AG04449 (cell line): ENCODE data around the gene ARL8A.
"Not testable (repeated sequence)": the region's sequence is repeated elsewhere in the genome, so short reads cannot be mapped to it uniquely, and the experiment has no call there.

Source experiments
- CTCF ChIA-PET: fragments of 350-600 bp; formaldehyde crosslinking; extraction: SDS; loops from one replicate; lab custom pipeline; 2021; ENCODE audit warnings: antibody characterized with exemption; lab: Yijun Ruan, JAX
- POLR2A ChIA-PET: fragments of 400-600, 350-600 bp; formaldehyde crosslinking; extraction: SDS; loops from one replicate; lab custom pipeline; 2020; ENCODE audit warnings: antibody characterized with exemption, inconsistent platforms; lab: Yijun Ruan, JAX
- DNase-seq: peaks from one replicate; pipeline ENCODE4 v3.0.0-alpha.2; 2010; ENCODE audit warnings: low read depth, low spot score
- H3K4me3 ChIP-seq: 2 replicates; pipeline ENCODE4 v1.5.1; 2011; ENCODE audit warnings: low read depth, mild to moderate bottlenecking, control low read depth, low read length
- TF ChIP-seq, protein P1 (sequence below): IDR thresholded peaks from one replicate; pipeline ENCODE4 v1.5.1; 2011; ENCODE audit warnings: mild to moderate bottlenecking, moderate library complexity, low read length, control low read depth, inconsistent platforms; ENCODE audit not compliant: insufficient read depth; ENCODE audit errors: missing control alignments

The ARL8A gene

DNA sequence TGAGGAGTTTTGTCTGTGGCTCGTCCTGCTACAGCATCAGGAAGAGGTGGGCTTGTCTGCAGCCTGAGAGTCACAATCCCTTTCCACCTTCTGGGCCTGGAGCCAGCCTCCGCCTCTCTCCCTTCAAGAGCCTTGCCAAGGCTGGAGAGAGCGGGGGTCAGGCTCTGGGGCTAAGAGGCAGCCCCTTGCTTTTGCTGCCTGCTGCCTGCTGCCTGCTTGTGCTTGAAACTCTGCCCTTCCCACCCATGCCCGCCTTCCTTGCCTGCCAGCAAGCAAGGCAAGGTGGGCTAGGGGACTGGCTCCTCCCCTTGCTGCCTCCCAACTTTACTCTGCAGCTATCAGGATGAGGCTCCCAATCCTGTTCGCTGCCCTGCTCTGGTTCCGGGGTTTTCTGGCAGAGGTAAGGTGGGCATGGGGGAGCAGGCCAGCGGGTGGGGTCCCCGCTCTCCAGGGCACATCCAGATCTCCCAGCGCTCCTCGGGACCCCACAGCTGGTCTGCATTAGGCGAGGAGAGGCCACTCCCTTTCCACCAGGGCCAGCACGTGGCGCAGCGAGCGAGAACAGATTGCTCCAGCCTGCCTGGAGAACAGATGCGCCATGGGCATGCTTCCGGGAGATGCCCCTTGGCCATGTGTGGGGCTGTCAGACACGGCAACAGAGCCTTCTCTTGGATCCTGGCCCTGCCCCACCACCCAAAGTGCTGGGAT, 23.3 kb upstream of the ARL8A start:
- no peak for DNase-seq
- POLR2A ChIA-PET, result no interaction called here
- CTCF ChIA-PET, result no interaction called here
- no peak overlapping the region for H3K4me3 ChIP-seq
- TF ChIP-seq, protein P1, sequence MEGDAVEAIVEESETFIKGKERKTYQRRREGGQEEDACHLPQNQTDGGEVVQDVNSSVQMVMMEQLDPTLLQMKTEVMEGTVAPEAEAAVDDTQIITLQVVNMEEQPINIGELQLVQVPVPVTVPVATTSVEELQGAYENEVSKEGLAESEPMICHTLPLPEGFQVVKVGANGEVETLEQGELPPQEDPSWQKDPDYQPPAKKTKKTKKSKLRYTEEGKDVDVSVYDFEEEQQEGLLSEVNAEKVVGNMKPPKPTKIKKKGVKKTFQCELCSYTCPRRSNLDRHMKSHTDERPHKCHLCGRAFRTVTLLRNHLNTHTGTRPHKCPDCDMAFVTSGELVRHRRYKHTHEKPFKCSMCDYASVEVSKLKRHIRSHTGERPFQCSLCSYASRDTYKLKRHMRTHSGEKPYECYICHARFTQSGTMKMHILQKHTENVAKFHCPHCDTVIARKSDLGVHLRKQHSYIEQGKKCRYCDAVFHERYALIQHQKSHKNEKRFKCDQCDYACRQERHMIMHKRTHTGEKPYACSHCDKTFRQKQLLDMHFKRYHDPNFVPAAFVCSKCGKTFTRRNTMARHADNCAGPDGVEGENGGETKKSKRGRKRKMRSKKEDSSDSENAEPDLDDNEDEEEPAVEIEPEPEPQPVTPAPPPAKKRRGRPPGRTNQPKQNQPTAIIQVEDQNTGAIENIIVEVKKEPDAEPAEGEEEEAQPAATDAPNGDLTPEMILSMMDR, result no peak

DNA sequence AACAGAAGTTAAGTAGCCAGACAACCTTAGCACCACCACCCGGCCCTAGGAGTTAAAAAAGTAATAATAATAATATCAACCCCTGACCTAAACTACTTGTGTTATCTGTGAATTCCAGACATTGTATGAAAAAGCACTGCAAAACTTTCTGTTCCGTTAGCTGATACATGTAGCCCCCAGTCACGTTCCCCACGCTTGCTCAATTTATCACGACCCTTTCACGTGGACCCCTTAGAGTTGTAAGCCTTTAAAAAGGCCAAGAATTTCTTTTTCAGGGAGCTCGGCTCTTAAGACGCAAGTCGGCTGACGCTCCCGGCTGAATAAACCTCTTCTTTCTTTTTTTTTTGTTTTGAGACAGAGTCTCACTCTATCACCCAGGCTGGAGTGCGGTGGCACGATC, 22.5 kb upstream of the ARL8A start:
- CTCF ChIA-PET, result interaction anchor here (1.8 kb wide), 1 partner anchor 22 kb away, joined by 6 read pairs; no protein-coding TSS in a partner anchor
- POLR2A ChIA-PET, H3K4me3 ChIP-seq, DNase-seq: not testable (repeated sequence)

DNA sequence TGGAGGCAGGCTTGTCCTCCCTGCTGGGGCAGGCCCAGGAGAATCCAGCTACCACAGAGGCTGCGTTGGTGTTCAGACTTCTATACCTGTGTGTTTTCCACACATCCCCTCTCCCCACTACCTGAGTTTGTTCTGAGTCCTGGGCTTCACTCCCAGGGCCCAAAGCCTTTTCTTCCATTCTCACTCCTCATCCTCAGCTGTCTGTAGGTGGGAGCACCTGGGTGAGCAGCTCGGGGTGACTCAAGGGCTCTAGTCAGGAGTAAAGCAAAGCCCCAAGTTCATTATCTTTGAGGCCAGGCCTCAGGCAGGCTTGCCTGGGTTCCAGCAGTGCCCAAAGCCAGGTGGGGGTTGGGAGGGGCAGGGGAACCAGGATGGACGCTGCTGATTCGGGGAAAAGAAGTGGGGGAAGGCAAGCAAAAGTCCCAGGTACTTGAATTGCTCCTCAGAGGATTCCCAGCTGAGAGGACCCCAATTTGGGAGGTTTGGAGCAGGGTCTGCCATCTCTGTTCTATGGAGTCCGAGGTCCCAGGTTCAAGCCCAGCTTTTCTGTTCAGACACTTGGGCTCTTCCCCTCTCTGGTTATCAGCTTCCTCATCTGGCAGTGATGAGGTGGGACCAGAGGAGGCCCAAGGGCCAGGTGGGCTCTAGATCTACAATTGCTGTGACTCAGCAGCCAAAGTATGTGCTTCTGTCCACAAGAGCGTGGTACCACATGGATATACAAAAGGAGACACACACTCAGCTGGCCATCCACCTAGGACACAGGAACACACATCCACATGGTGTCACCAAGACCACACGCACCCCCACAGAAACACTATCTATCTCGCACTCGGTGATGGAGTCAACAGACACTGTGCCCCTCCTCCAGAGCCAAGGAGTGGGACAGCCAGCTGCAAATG, 21.7 kb upstream of the ARL8A start:
- H3K4me3 ChIP-seq, result no peak overlapping the region
- DNase-seq, result no peak
- ChIA-PET CTCF (interaction anchor here (1.8 to 4.0 kb wide), 2 partner anchors 11 to 23 kb away, joined by 6 to 26 read pairs; no protein-coding TSS in a partner anchor), POLR2A (no interaction called here)
- TF ChIP-seq, protein P1, result no peak

DNA sequence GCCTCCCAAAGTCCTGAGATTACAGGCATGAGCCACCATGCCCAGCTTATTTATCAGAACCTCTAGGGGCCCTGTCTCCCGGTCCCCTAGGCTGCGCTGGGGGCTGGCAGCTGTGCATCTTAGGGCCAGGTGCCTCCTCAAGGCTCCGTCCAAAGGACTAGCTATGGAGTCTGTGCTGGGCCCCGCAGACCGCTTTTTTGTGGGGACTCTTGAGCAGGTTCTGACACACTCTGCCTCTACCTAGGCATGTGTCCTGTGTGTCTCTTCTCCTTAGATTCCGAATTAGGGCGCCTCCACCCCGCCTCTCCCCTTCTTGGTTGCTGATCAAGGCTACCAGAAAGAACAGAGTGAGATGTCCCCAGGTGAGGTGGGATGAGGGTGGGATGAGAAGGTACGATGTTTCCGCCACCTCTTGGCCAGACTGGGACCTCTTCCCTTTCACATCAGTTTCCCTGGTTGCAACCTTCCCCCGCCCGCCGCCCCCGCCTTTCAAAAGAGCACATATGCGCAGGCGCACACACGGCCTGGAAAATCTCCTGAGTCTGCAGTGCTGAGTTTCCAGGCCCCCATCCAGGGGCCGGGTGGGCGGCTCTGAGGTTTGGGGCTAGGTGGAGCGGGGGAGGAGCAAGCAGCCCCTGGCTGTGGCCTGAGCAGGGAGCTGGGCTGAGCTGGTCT, 20.9 kb upstream of the ARL8A start:
- TF ChIP-seq, protein P1, result no peak
- DNase-seq, result no peak
- ChIA-PET CTCF (interaction anchor here (1.8 to 4.0 kb wide), 2 partner anchors 10 to 24 kb away, joined by 6 to 26 read pairs; no protein-coding TSS in a partner anchor), POLR2A (no interaction called here)
- no peak overlapping the region for H3K4me3 ChIP-seq

DNA sequence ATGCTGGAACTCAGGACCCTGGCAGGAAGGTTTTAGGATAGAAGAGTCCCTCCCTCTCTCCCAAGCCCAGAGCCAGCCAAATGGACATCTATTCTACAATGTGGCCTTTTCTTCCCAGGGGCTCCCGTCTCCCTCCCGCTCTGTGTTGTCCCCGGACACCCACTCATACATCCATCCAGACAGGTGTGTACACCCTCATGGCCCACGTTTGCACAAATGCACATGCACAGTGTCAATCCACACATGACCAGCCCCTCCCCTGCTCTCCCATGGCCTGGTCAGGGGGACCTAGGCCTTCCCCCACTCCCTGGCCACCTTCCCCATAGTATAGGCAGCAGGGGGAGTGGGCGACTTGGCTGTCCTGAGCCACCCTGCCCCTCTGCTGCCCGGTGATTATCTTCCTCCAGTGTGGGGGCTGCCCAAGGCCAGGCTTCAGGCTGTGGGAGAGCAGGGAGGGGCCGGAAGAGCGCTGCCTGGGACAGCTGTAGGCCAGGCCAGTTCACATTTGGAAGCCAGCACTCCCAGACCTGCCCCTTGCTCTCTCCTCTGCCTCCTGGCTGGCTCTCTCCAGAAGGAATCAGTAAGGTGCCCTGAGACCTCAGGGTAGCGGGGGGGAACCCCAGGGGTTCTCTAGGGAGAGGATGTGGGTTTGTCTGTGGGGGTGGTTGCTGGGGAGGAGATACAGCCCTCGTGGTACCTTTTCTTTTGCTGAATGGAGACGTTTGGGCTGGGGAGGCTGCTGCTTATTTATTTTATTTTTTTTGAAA, 19.9 kb upstream of the ARL8A start:
- DNase-seq, result no peak
- H3K4me3 ChIP-seq, result no peak overlapping the region
- TF ChIP-seq, protein P1, result no peak
- POLR2A ChIA-PET, result no interaction called here
- CTCF ChIA-PET, result interaction anchor here (4.0 kb wide), 1 partner anchor 9 kb away, joined by 26 read pairs; no protein-coding TSS in a partner anchor
